ENCODE measurements around the gene ZNF48.

The ZNF48 gene

GRCh38 chr16:30358990-30359870 is 36.0 kb upstream of the ZNF48 start:
- DNase-seq (ENCODE audit: low read depth), result no peak

GRCh38 chr16:30359871-30360170 is 35.4 kb upstream of the ZNF48 start:
- no peak for DNase-seq (ENCODE audit: low read depth)

- DNase-seq (ENCODE audit: low read depth), result no peak
Measured at GRCh38 chr16:30361180-30361579, 34.0 kb upstream of the ZNF48 start.

GRCh38 chr16:30365200-30365599 is 30.0 kb upstream of the ZNF48 start:
- DNase-seq (ENCODE audit: low read depth), result no peak

- DNase-seq (ENCODE audit: low read depth), result no peak
Measured at GRCh38 chr16:30366511-30366910, 28.7 kb upstream of the ZNF48 start.

- no peak for DNase-seq (ENCODE audit: low read depth)
Measured at GRCh38 chr16:30367349-30368009, 27.7 kb upstream of the ZNF48 start.

GRCh38 chr16:30368122-30368791 is 27.0 kb upstream of the ZNF48 start:
- DNase-seq (ENCODE audit: low read depth), result no peak

- DNase-seq (ENCODE audit: low read depth), result no peak
Measured at GRCh38 chr16:30368792-30369090, 26.5 kb upstream of the ZNF48 start.

GRCh38 chr16:30369091-30369937 is 25.9 kb upstream of the ZNF48 start:
- DNase-seq (ENCODE audit: low read depth), result no peak

GRCh38 chr16:30369938-30370455 is 25.2 kb upstream of the ZNF48 start:
- no peak for DNase-seq (ENCODE audit: low read depth)

- DNase-seq (ENCODE audit: low read depth), result peak; percentile 98
Measured at GRCh38 chr16:30370456-30371247, 24.6 kb upstream of the ZNF48 start, which contains the start of gene TBC1D10B. Gene TBC1D10B, minus strand, starts transcription at chr16:30370494. Its CDS starts 311 bp downstream, at chr16:30370183.

- no peak for DNase-seq (ENCODE audit: low read depth)
Measured at GRCh38 chr16:30371248-30371816, 23.9 kb upstream of the ZNF48 start.

GRCh38 chr16:30372038-30372712 is 23.0 kb upstream of the ZNF48 start:
- no peak for DNase-seq (ENCODE audit: low read depth)

GRCh38 chr16:30372725-30373124 is 22.5 kb upstream of the ZNF48 start:
- DNase-seq (ENCODE audit: low read depth), result no peak

- DNase-seq (ENCODE audit: low read depth), result no peak
Measured at GRCh38 chr16:30374538-30374937, 20.7 kb upstream of the ZNF48 start, which contains the start of gene MYL11. Gene MYL11, plus strand, starts transcription at chr16:30374802. Its CDS starts 56 bp downstream, at chr16:30374858.

- DNase-seq (ENCODE audit: low read depth), result no peak
Measured at GRCh38 chr16:30375864-30376263, 19.4 kb upstream of the ZNF48 start.

- DNase-seq (ENCODE audit: low read depth), result no peak
Measured at GRCh38 chr16:30376461-30376902, 18.7 kb upstream of the ZNF48 start.

- no peak for DNase-seq (ENCODE audit: low read depth)
Measured at GRCh38 chr16:30377050-30377811, 18.0 kb upstream of the ZNF48 start.

- DNase-seq (ENCODE audit: low read depth), result peak; percentile 85
Measured at GRCh38 chr16:30377812-30378235, 17.4 kb upstream of the ZNF48 start.

Data from activated T-cell treated with anti-CD3 and anti-CD28 coated beads for 1 hour (primary cell).